Ammon's horn (tissue), 1 donor: ENCODE results near the gene HOXC9.

Source experiments
- DNase-seq: peaks from one replicate; pipeline ENCODE4 v3.0.0-alpha.2; 2016; ENCODE audit warnings: low spot score

The HOXC9 gene

DNA sequence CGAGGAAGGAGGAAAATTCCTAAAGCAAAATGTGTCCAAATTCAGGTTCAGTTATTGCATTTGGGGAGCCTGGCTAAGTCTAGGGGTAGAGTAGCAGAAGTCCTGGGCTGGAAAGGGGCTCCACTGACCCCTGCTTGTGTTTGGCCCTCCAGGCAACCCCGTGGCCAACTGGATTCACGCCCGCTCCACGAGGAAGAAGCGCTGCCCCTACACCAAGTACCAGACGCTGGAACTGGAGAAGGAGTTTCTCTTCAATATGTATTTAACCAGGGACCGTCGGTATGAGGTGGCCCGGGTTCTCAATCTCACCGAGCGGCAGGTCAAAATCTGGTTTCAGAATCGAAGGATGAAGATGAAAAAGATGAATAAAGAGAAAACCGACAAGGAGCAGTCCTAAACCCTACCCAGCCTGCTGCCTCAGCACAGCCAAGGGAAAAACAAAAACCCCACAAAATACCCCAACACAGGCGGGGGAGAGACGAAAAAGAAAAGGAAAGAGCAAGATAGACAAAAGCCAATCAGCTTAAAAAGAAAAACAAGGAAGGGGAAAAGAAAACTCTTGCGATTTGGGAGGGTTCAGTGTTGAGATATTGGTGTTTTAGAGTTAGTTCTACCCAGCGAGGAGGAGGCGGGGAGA is 2.4 kb downstream of the HOXC9 start:
- DNase-seq: no peak

DNA sequence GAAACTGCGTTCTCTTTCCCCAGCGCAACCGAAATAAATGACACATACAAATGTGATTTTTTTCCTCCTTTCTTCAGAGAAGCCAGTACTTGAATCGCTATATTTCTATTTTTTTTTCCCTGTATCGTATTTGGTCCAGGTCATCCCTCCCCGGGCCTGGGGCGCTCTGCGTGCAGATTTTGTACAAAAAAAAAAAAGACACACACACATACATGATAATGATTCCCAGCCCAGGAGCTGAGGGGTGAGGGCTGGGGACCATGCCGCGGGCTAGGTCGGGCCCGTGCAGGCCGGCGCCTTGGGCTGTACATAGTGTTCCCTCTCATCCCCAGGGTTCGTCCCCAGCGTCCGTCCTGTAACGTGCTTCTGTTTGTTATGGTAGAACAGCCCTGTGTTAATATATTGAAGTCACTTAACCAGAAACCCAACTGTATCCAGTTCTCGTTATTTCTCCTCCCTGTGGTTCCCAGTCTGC is 3.0 kb downstream of the HOXC9 start:
- no peak for DNase-seq

DNA sequence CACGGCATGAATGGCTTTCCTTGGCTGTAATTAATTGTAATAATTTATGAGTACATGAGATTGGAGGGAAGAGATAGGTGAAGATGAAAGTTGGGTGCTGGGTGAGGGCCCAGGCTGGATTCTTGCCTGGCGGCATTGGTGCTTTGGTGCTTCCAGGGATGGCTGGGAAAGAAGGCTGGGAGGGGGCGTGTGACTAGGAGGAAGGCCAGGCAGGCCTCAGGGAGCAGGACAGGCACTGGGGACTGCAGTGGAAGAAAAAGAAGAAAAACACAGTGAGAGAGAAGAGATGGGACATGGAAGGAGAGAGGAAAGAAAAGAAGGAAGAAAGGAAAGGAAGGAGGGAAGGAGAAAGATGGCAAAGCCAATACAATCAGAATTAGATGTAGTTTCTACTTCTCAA is 3.7 kb downstream of the HOXC9 start:
- no peak for DNase-seq

DNA sequence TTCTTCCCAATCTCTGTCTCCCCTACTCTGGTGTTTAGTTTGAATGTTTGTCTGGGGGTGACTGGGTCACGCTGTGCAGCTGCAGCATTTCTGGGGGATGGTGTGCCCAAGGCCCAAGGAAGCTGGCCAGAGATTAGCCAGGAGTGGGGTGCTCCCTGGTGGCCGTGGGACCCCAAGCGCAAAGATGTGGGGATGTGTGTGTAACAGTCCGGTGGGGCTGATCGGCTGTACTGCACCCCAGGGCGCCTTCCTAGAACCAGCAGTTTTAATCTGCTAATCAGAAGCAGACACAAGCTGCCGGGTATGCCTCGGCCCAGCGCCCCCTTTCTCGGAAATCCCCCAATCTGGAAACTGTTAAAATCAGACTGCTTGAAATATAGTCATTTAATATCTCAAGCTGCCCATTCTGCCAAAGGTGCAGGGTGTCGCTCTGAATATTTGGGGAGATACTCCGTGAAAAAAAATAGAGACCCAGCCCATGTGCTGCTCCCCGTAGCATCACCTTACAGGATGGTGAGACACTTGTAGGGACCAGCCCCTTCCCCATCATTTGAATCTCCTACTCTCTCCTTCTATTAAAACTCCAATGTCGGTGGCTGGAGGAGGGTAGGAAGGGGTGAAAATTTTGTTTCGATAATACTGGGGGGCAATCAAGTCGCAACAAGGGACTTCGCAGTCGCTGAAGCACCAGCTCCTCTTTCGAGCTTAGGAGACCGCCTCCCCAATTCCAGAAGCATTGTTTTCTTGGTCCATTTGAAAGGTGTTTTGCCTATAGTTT is 4.3 kb downstream of the HOXC9 start:
- no peak for DNase-seq

DNA sequence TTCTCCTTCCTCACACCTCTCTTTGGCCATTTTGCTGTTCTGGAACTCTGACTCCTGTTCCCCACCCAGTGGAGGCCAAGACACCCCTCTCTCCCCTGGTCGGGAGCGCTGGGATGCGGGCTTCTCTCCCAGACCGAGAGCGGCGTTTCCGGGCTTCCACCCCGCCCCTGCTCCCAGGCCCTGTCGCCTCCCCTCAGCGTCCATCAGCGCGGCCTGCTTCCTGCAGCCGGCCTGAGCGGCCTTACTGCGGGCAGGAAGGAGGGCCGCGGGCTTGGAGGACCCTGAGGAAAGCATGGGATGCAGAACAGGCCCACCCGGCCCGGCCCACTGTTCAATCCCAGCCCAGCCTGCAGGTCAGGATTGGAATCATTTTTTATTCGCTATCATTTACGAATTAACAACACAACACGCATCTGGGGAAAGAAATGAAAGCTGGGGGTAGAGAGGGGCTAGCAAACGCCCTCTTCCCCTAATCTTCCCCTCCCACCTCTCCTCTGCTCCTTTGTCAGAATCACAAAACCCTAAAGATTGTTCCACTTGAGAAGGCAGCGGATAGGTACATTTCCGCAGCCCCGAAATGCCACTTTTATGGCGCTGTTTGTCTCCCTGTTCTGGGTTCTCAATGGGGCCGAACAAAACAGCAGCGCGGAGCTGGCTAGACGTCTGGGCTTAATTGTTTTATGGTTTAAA is 5.0 kb downstream of the HOXC9 start:
- DNase-seq: no peak

DNA sequence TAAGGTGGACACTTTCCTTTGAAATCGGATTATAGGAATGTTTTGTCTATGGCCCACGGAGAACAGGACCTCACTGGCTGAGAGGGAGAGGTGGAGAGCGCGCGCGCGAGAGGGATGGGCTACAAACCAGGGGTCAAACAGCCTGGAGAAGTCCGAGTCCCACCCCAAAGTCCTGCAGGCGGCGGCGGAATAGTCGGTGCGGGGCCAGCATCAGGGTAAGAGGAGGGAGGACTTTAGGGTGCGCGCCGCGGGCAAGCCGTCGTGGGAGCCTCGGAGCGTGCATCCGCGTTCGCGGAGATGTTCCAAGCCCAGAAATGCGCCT is 5.5 kb downstream of the HOXC9 start:
- no peak for DNase-seq

DNA sequence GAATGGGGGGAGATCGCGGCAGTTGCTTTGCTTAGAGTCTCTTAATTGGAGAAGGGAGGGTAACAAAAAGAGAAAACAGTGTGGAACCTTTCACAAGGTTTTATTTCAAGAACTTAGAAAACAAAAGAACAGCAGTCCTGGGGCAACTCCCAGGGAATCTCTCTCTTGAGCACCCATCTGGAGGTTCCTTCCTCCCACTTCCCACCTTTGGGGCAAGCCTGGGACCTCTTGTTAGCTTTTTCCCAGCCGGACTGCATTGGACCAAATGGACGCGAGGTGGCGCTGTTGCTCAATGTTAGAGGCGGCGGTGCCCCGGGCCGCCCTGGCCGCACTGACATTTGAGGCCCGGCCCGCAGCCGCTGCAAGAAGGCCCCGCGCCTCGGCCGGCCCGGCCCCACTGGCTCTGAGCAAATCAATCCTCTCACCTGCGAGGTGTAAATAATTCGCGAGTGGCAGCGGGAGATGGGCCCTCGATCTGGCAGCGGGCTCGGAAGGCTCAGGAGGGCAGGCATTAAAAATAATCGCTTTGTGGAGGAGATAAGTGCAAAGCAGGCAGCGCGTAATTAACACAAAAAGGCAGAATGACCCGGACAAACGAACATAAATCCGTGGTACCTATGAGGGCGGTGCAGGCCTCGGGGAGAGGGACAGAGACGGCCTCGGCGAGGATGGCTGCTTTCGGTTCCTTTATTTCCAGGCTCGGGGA is 6.0 kb downstream of the HOXC9 start:
- DNase-seq: peak; percentile 86

DNA sequence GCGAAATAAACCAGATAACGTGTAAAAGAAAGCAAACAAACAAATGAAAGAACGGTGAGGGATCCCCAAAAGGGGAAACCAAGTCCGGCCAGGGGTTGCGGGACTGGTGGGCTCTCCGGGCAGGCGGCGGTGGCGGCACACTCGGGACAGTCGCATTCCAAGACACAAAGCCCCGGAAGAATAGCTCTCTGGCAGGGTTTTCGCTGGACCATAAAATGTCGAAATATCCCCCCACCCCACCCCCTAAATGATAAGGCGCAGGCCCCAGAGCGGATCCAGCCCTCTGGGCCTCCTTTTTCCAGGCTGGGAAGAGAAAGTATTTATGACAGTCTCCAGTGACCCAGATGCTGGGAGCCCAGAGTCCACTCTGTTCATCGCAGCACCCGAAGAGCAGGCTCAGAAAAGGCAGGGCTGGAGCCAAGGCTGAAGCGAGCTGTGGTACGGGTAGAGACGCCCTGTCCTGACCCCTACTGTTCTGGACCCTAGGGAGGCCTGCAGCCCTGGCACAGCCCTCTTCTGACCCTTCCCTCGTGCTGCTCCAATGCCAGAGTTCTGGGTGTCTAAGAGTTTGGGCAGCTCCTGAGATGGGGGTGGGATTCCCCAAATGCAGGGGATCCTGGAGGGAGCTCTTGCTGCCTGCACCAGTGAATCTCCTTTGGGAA is 6.7 kb downstream of the HOXC9 start:
- DNase-seq: no peak

DNA sequence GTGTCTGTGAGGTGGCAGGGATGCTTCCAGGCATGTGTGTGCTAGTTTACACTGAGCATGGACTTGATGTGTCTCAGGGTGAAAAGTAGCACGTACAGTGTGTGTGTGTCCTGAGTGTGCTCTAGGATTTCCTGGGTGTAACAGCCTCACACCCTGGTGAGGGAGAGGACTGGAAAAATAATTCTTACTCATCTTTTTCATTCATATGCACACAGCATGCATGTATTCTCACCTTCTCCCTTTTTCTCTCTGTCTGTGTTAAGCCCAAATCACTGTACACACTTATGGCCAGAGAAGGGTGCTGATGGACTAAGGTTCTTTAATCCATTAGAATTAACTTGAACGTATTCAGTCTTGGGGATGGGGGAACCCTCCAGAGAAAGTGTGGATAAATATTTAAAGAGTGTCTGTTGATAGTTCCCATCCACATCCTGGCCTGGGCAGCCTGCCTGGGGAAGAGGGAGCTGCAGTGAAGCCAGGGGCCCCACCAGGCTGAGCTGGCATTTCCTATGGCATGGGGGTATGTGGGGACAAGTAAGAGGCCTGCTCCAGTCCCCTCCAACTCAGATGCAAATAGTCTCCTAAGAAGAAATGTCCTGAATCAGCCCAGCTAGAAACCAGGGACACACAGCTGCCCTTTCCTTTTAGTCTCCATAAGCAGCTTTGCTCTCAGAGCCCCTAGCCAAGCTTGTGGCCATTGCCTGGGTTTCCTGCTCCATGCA is 7.7 kb downstream of the HOXC9 start:
- no peak for DNase-seq

DNA sequence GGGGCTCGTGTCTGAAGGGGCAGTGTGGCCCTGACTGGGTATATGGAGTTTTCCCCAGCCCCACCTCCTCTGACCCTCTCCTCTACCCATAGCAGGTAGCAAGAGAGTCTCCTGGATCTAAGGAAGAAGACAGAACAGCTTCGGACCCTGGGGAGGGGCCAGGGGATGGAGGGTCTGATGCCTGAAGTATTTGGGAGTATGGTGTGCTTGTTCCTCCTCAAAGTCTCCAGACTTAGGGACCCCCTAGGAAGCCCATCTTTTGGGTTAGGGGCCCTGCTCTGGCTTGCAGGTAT is 8.2 kb downstream of the HOXC9 start:
- no peak for DNase-seq

DNA sequence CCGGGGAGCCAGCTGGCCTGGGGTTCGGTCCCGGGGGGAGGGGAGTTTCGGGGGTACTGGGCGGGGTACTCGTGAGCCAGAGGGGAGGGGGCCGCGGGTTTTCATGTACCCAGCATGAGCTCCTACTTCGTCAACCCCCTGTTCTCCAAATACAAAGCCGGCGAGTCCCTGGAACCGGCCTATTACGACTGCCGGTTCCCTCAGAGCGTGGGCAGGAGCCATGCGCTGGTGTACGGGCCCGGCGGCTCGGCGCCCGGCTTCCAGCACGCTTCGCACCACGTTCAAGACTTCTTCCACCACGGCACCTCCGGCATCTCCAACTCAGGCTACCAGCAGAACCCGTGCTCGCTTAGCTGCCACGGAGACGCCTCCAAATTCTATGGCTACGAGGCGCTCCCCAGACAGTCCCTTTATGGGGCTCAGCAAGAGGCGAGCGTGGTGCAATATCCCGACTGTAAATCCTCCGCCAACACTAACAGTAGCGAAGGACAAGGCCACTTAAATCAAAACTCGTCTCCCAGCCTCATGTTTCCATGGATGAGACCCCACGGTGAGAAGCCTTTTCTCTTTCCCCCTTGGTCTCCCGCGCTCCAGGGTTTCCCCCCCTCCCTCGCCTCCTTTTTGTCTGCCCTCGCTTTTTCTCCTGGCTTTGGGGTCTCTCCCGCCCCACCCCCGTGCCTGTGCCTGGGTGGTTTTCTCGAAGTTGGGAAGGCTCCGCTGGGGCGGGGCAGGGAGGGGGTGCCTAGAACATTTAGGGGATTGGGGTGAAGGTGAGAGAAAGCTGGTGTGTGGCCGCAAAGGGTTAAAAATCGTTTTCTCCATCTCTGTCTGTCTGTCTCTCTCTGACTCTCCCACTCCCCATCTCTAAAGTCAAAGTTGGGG is 9.5 kb downstream of the HOXC9 start:
- no peak for DNase-seq

DNA sequence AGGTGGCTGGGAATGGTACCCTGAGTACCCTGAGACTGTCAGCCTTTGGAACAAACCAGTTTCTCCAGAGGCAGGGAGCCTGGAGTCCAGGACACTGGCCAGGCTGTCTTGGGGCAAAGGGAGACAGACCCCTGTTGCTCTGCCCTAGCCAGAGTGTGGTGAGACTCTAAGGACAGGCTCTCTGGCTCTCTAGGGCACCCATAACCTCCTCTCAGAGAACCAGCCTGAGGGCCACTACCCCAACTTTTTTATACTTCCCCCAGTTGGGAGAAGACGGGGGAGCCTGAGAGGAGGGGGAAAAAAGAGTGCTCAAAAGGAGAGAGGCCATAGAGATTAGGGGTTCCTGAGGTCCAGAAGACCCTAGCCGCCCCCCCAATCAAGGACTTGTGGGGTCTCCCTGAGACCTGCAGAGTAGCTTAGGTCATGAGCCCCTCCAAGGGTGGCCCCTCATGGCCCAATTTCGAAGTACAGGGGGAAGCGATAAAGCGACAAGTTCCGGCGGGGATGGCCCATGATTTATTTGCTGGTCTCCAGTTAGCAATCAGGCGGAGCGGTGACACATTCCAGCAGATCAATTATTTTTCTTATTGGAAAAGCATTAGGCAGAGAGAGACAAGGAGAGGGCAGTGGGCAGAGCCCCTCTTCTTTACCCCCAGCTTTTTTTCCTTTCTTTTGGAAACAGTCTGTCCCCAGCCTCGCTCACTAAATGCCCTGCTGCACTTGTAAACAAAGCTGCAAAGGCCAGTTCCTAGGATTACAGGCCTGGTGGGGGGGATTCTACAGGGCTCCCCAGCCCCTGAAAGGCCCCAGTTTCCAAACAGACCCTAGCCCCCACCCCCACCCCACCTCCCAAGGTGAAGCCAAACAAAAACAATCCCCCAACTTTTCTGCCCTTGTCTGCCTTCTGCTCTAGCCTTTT is 10.4 kb downstream of the HOXC9 start:
- no peak for DNase-seq

DNA sequence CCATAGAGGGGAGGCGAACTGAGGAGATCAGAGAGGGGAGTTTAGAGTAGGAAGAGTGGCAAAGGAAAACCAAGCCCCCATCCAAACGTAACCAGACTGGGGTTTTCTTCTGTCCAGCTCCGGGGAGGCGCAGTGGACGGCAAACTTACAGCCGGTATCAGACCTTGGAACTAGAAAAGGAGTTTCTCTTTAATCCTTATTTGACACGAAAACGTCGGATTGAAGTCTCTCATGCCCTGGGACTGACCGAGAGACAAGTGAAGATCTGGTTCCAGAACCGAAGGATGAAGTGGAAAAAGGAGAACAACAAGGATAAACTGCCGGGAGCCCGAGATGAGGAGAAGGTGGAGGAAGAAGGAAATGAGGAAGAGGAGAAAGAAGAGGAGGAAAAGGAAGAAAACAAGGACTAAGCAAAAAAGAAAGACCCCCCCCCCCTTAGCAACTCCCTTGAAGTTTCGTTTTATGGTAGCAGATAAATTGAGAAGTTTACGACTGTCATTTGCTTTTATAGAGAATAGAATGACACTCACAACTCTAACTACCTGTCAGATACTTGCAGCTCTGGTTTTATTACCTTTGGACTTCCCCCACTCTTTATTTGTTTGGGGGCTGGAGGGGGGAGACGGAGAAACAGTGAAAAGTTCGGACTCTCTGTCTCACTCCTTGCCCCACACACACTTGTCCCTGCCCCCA is 11.2 kb downstream of the HOXC9 start:
- DNase-seq: no peak

DNA sequence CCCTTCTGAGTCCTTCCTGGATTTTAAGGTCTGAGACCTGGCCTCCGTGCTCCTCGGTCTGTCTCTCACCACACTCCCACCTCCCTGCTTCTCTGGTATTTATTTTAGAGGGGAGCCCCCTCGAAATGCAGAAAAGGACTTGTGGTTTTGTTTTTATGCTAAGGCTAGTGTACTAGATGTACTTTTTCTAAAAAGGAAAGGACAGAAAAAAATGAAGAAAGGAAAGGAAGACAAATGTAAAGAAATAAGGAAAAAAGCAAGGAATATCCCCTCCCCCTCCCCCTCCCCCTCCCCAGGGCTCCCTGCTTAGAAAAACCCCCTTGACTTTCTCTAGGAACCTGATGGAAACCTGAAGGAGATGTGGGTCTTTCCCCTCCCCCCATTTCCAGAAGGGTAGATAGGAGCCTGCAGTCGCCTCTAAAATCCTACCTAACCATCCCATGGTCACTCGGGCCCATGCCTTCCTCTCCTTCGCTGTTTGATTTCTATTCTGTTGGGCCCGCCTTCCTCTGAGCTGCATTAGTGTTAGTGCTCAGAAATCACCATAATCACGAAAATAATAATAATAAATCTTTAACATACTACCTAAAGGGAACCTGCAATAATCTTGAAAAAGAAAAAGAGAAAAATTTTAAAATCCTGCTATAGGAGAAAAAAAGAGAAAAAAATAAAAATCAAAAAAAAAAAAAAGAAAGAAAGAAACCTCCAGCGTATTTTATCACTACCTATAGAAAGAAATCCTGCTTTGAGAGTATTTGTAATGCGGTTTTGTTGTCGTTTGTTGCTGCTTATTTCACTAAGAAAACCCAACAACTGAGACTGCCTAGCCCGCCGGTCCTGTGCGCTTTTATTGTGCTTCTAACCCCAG is 11.9 kb downstream of the HOXC9 start:
- no peak for DNase-seq

DNA sequence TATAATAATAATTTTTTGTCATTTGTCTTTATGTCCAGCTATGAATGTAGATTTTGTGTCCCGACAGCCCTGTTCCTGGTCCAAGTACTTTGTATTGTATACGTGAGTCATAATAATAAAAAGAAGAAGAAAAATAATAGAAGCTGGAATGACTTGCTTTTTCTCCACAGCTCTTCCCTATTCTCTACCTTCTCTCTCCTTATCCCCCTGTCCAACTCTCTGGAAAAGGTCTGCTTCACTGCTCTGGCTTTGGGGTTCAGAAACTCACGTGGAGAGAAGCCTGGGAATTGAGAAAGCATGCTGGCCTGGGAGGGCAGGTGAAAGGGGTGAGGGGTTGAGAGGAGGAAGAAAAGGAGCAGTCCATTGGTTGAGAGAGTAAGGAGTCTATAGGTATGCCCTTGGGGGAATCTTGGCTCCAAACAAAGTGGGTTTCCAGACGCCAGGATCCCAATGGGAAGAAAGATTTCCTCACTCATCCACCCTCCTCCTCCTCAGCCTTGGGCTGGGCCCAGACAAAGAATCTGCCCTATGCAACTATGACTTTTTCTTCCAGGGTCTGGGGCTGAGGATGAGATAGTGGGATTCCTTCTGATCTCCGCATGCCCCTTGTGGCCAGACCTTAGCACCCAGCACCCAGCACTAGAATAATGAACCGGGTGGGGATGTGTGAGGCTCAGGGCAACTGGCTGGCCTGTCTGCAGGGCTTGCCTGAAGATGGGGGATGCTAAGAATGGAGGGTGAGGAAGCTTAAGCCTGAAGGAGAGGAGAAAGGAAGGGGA is 12.9 kb downstream of the HOXC9 start:
- DNase-seq: no peak

DNA sequence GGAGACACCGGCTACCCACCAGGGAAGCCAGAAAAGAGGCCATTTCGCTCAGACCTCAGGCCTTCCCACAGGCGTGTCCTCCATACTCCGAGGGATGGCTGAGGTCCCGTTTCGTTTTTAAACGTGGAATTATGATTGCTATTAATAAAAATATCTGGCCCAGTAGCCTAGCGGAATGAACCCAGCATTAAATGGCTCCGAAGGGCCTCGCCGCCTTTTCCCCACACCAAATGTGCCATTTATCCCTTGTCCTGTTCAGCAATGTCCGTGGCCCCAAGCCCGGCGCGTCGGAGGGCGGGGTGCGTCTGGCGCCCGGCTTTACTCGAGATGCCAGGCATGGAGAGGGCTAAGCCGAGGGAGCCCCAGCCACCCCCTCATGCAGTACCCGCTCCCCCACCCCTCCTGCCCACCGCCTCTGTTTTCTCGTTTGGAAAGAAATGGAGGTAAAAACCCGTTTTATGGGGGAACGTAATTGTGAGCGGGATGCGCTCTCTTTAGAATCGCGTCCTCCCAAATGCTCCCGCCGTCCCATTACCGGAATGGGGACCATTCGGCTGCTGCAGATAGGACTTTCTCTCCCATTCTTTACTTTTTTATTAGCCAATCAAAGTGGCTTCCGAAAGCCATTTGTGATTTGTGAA is 14.5 kb downstream of the HOXC9 start:
- DNase-seq: no peak
